Endothelial cell of umbilical vein (primary cell): ENCODE data around the gene OR10A3. TPM values are rescaled to one million over a fixed set of nuclear protein-coding genes. Genes with fewer than 3 reads are reported as not detected.

Source experiments
- BruUV-seq: library from RNA; stranded (reverse); fragments of 400-500 nt; replicated peaks from 2 replicates; lab custom pipeline; 2021; lab: Mats Ljungman, UMichigan
- CTCF ChIA-PET: fragments of 300-600, 350-600 bp; sonication (Branson Sonifier 250); formaldehyde crosslinking; loops from one replicate; lab custom pipeline; 2021; ENCODE audit warnings: antibody characterized with exemption, inconsistent platforms; lab: Charles Lee
- POLR2A ChIA-PET: fragments of 300-600, 350-600 bp; sonication (Branson Sonifier 250); formaldehyde crosslinking; loops from one replicate; lab custom pipeline; 2021; ENCODE audit warnings: antibody characterized with exemption, inconsistent platforms; lab: Charles Lee
- DNase-seq: peaks from one replicate; pipeline ENCODE4 v3.0.0-alpha.2; 2011; ENCODE audit warnings: low read depth, low spot score
- FAIRE-seq: peaks from 2 replicates; lab custom pipeline; 2011; peaks lifted over from hg19 to GRCh38; lab: Jason Lieb, UNC
- H2AFZ ChIP-seq: 2 replicates; pipeline ENCODE4 v1.6.0; 2012; ENCODE audit warnings: low read depth, low read length, control low read depth, inconsistent platforms
- H3K27ac ChIP-seq: 2 replicates; pipeline ENCODE4 v1.5.1; 2011; ENCODE audit warnings: low read depth, mild to moderate bottlenecking, control low read depth, low read length, moderate library complexity; ENCODE audit not compliant: insufficient read depth
- H3K27me3 ChIP-seq, 2 experiments: 2 replicates each; pipeline versions ENCODE4 v1.6.0 to v1.6.1; 2011; ENCODE audit warnings: low read length in 2 of 2, mixed read lengths in 1 of 2; ENCODE audit not compliant: control insufficient read depth in 2 of 2, insufficient read depth in 2 of 2
- H3K36me3 ChIP-seq, 2 experiments: 2 replicates in 1 of 2; 3 replicates in 1 of 2; pipeline ENCODE4 v1.5.1; 2011; ENCODE audit warnings: low read length in 2 of 2, mild to moderate bottlenecking in 1 of 2, moderate library complexity in 1 of 2; ENCODE audit not compliant: control insufficient read depth in 2 of 2, insufficient read depth in 2 of 2; ENCODE audit errors: extremely low read depth in 1 of 2
- H3K4me1 ChIP-seq: 3 replicates; pipeline ENCODE4 v1.5.1; 2011; ENCODE audit warnings: mild to moderate bottlenecking, low read length; ENCODE audit not compliant: control insufficient read depth, insufficient read depth; ENCODE audit errors: extremely low read depth
- H3K4me2 ChIP-seq: 2 replicates; pipeline ENCODE4 v1.6.1; 2011; ENCODE audit warnings: low read length, control low read depth, mixed read lengths; ENCODE audit not compliant: insufficient read depth
- H3K4me3 ChIP-seq, 3 experiments: fragments of 200-600 bp in 1 of 3; sonication (generic), shearing (Covaris generic) in 1 of 3; replicated peaks in 1 of 3; 2 replicates each; pipeline ENCODE4 v1.5.1; 2011 to 2016; ENCODE audit warnings: control low read depth in 3 of 3, low read length in 3 of 3, mild to moderate bottlenecking in 2 of 3, inconsistent platforms in 1 of 3, low read depth in 1 of 3, moderate library complexity in 1 of 3; ENCODE audit not compliant: insufficient read depth in 1 of 3
- H3K79me2 ChIP-seq: 2 replicates; pipeline ENCODE4 v1.6.0; 2012; ENCODE audit warnings: low read length, inconsistent platforms; ENCODE audit not compliant: control insufficient read depth, insufficient read depth
- H3K9ac ChIP-seq: replicated peaks from 2 replicates; pipeline ENCODE3; 2011; ENCODE audit warnings: low read length, control low read depth; ENCODE audit not compliant: insufficient read depth; ENCODE audit errors: extremely low read depth
- H3K9me1 ChIP-seq: replicated peaks from 3 replicates; pipeline ENCODE4 v1.6.0; 2011; ENCODE audit warnings: mild to moderate bottlenecking, low read length; ENCODE audit not compliant: control insufficient read depth, insufficient read depth; ENCODE audit errors: extremely low read depth
- H3K9me3 ChIP-seq: replicated peaks from 2 replicates; pipeline ENCODE4 v1.5.1; 2012; ENCODE audit warnings: low read length, inconsistent platforms; ENCODE audit not compliant: control insufficient read depth, insufficient read depth
- H4K20me1 ChIP-seq: replicated peaks from 2 replicates; pipeline ENCODE3; 2011; ENCODE audit warnings: mild to moderate bottlenecking, low read length; ENCODE audit not compliant: control insufficient read depth, insufficient read depth; ENCODE audit errors: extremely low read depth
- CTCF ChIP-seq, 2 donors: IDR thresholded peaks; 1 replicate in 1 of 2; 2 replicates in 1 of 2; pipeline ENCODE4 v1.5.1; 2011; ENCODE audit warnings: low read length in 2 of 2, mild to moderate bottlenecking in 2 of 2, moderate library complexity in 2 of 2, control low read depth in 1 of 2, inconsistent platforms in 1 of 2, low read depth in 1 of 2; ENCODE audit not compliant: insufficient read depth in 1 of 2; ENCODE audit errors: extremely low read depth in 1 of 2
- EZH2 ChIP-seq: IDR thresholded peaks from 2 replicates; pipeline ENCODE4 v1.6.1; 2012; ENCODE audit warnings: borderline replicate concordance, low read depth, mild to moderate bottlenecking, moderate library complexity, low read length, inconsistent platforms; ENCODE audit not compliant: severe bottlenecking
- FOS ChIP-seq: IDR thresholded peaks from 2 replicates; pipeline ENCODE4 v1.6.1; 2011; ENCODE audit warnings: mild to moderate bottlenecking, low read length, moderate library complexity, borderline replicate concordance; ENCODE audit not compliant: insufficient read depth
- GATA2 ChIP-seq: IDR thresholded peaks from 2 replicates; pipeline ENCODE4 v1.7.0; 2011; ENCODE audit warnings: low read depth, mild to moderate bottlenecking, moderate library complexity, mixed read lengths, low read length; ENCODE audit not compliant: insufficient read length, insufficient read depth
- JUN ChIP-seq: IDR thresholded peaks from 2 replicates; pipeline ENCODE4 v1.6.1; 2011; ENCODE audit warnings: borderline replicate concordance, low read depth; ENCODE audit not compliant: insufficient read length, insufficient read depth
- MAX ChIP-seq: IDR thresholded peaks from 2 replicates; pipeline ENCODE4 v1.6.1; 2011; ENCODE audit not compliant: insufficient read depth, insufficient read length
- MYC ChIP-seq: IDR thresholded peaks from one replicate; pipeline ENCODE4 v1.6.1; 2011; ENCODE audit warnings: mild to moderate bottlenecking, low read depth, low read length
- POLR2A ChIP-seq: IDR thresholded peaks from 2 replicates; pipeline ENCODE4 v1.6.1; 2012; ENCODE audit warnings: low read depth, mild to moderate bottlenecking, control low read depth, low read length
- POLR2AphosphoS5 ChIP-seq: IDR thresholded peaks from 2 replicates; pipeline ENCODE4 v1.6.1; 2012; ENCODE audit warnings: low read depth, mild to moderate bottlenecking, control low read depth, low read length, moderate library complexity; ENCODE audit not compliant: insufficient read depth
- dilution Hi-C: fragments of 300-500 bp; cut with MboI; formaldehyde crosslinking; loops from one replicate; pipeline ENCODE4 v1.15.0; 2019; ENCODE audit warnings: low sequenced_read_pairs; ENCODE audit not compliant: extremely low pct_ligation_motif_present
- intact Hi-C: fragments of 100-400 bp; cut with micrococcal nuclease; formaldehyde crosslinking; loops from one replicate; pipeline ENCODE4 v1.10.0; 2022
- polyA plus RNA-seq, 4 experiments: library from polyadenylated mRNA; depleted of rRNA in 3 of 4; stranded (reverse) in 3 of 4; unstranded in 1 of 4; fragments of >200 nt; gene quantifications; 2 replicates each; pipeline versions ENCODE4 v1.2.1 to v1.2.3, GENCODE V29; 2011 to 2012; ENCODE audit warnings: missing spikeins in 1 of 4
- total RNA-seq: library from RNA; stranded (reverse); gene quantifications from 2 replicates; pipeline ENCODE4 v1.2.3, GENCODE V29; 2021

Gene OR10A3
- total and polyA plus RNA-seq, 2 donors (not counting 3 experiments of a cell fraction or from before 2014, with no cell fraction given) = not detected

DNA sequence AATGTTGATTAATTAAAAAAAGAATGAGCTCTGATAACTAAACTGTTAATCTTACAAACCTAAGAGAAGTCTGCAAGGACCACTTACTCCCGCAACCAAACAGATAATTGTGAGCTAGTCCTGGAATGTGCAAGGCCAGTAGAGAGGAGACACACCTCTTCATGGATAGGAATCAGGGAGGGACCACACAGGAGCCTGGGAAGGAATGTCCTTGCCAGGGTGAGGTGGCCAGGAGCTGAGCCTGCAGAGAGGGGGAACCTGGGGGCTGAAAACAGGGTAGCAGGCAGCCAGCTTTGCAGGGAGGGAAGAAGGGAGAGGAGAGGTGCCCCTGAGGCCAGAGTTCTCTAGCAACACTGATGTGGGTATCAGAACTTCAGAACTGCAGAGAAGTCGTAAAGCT is 33.2 kb upstream of the OR10A3 start:
- BruUV-seq = no TSS peak
- no peak for FAIRE-seq
- intact Hi-C loops = loop anchor here (5.0 kb wide), 1 partner anchor 917 kb away; no protein-coding TSS in a partner anchor
- H4K20me1 ChIP-seq = no peaks in the 10 kb centered on the region
- H3K27ac ChIP-seq = no peak overlapping the region
- H3K79me2 ChIP-seq = no peaks in the 10 kb centered on the region
- CTCF ChIA-PET = interaction anchor here (1.2 to 4.9 kb wide), 5 partner anchors 12 to 125 kb away, joined by 3 to 59 read pairs (median 6); partner anchors contain the start of gene EIF3F
- no peaks in the 10 kb centered on the region for H3K36me3 ChIP-seq
- no peaks in the 10 kb centered on the region for H3K9me1 ChIP-seq
- no peak overlapping the region for H2AFZ ChIP-seq
- TF ChIP-seq POLR2A (no peak), POLR2AphosphoS5 (no peak), FOS (no peak), CTCF (IDR thresholded peaks at IDR 0.05; ENCODE audit: extremely low read depth in 1 of 2, insufficient read depth in 1 of 2, low read depth in 1 of 2, low read length in 2 of 2) (no peak), GATA2 (no peak), MYC (no peak), EZH2 (no peak), JUN (no peak), MAX (no peak)
- dilution Hi-C loops = no loop called here
- no peaks in the 10 kb centered on the region for H3K27me3 ChIP-seq
- DNase-seq = no peak
- H3K4me3 ChIP-seq = no peak overlapping the region
- H3K9me3 ChIP-seq = no peaks in the 10 kb centered on the region
- H3K4me1 ChIP-seq = peaks cover 30% of the 10 kb centered on the region
- H3K9ac ChIP-seq = no peak overlapping the region
- POLR2A ChIA-PET = no interaction called here
- no peak overlapping the region for H3K4me2 ChIP-seq
